ENCODE results near the gene FAM171A1.

Gene FAM171A1

GRCh38 chr10:15197911-15198310, 173.2 kb downstream of the FAM171A1 start:
- DNase-seq: no peak

DNA sequence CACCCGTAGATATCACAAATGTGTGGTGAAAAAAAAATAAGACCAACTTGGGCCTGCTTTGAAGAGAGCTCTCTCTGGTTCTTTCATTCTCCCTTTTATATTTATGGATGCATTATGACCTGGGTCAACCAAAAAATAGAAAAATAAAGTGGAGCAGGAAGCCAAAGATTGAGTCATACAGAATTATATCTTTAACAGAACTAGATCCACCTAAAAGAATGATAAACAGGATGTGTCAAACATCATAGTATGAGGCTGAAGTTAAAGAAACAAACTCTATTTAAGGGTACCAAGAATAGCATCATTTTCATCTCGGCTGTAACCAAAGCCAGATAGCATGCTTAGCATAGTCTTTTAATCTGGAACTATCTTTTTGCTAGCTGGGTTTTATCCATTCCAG, 173.8 kb downstream of the FAM171A1 start:
- DNase-seq: no peak

GRCh38 chr10:15196021-15196834, 174.9 kb downstream of the FAM171A1 start:
- DNase-seq: no peak

- no peak for DNase-seq
Measured at GRCh38 chr10:15189133-15189885, 181.8 kb downstream of the FAM171A1 start.

DNA sequence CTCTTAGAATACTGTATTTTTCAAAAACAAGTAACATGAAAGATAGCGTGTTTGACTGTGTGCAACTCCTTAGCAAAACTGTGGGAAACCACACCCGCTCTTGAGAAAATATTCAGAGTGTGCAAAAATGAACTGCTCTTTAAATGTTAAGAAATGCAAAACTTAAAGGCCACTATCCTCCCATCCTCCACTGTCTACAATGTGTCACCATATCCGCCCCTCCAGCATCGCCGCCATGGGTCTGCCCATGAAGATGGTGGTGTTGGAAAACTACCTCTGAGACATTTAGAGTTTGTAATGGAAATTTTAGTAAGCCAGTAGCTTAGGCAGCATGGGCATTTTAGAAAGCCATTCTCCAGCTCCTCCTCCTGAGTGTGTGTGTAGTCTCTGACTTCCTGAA, 182.5 kb downstream of the FAM171A1 start:
- no peak for DNase-seq

- DNase-seq: no peak
Measured at GRCh38 chr10:15183689-15184481, 187.2 kb downstream of the FAM171A1 start.

DNA sequence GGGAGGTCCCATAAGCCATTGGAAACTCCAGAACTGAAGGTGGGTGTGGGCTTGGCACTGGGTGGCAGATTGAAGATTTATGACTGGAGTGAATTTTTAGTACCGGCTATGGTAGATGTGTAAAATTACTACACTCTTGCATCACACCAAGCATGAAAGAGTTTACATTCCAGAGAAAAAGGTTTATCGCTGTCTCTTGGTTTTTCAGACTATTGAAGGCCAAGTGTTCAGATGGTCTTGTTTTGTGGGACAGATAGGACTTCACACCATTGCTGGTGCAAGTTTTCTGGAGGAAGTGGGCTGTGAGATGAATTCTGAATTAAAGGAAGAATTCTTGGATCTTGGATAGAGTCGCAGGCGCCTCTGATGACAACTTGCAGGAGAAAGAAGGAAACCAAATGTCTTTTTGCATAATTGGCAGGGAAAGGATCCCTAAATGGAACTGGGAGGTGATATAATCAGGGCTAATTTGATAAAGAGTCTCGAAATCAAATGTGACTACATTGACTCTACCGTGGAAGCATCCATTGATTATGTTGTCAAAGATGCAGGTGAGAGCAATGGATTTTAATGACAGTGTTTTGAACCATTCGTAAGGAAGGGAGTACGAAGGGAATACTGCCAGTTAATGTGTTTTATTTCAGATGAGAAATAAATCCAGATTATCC, 188.4 kb downstream of the FAM171A1 start:
- no peak for DNase-seq

GRCh38 chr10:15181576-15182156, 189.4 kb downstream of the FAM171A1 start:
- no peak for DNase-seq

DNA sequence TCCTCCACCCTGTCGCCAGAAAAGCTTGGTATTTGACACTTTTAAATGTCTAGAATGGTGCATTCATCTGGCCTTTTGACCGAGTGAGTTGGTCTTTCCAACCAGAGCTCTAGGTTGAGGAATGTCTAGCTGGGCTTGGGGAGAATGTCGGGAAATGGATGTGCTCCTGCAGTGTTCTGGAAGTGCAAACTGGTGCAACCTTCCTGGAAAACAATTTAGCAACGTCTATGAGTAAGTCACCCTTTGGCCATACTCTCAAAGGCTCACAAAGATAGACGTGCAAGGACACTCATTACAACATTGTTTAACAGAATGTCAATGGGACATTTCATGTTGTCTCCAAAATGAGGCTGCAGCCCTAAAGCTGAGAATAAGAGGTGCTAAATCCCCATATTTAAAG, 190.4 kb downstream of the FAM171A1 start:
- no peak for DNase-seq

DNA sequence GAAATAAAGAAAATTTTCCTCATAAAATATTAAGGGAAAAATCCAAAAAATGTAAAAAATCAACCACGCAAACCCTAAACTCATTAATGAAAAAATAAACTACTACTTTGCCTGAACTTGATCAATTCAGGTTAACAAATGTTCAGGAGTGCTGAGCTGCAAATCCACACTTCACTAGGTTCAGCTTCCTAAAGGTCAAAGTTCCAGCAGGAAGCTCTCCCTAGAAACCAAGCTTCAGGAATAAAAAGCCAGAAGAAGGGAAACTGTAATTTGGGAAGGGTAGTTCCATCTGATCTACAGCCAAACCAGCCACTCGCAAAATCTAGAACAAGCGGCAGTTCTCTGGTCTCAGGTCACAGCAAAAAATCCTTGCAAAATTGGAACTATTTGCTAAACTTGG, 194.8 kb downstream of the FAM171A1 start:
- DNase-seq: no peak

- no peak for DNase-seq
Measured at GRCh38 chr10:15175587-15175986, 195.5 kb downstream of the FAM171A1 start.

DNA sequence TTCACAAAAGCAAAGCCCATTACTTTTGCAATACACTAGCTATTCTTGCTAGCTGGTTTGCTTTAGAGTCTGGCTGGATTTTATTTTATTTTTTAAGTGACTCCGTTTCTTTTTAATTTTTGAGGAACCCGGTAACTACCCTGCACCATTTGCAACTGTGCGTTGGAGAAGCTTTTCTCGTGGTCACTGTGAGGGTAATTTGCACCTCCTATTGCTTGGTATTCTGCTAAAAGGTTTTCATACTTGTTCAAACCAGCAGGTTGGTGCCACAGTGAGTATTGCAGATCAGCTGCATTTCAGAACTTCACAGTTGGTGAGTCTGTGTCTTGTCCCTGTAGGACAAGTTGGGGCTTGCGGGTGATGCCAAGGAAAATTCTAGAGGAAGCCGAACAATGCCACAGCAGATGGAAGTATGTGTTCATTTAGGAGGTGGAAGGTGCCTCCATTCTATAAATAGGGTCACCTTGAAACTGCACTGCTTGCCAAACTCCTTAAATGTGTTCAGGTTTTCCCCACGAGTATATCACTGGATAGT, 198.7 kb downstream of the FAM171A1 start:
- DNase-seq: no peak

GRCh38 chr10:15169555-15170401, 201.3 kb downstream of the FAM171A1 start:
- no peak for DNase-seq

DNA sequence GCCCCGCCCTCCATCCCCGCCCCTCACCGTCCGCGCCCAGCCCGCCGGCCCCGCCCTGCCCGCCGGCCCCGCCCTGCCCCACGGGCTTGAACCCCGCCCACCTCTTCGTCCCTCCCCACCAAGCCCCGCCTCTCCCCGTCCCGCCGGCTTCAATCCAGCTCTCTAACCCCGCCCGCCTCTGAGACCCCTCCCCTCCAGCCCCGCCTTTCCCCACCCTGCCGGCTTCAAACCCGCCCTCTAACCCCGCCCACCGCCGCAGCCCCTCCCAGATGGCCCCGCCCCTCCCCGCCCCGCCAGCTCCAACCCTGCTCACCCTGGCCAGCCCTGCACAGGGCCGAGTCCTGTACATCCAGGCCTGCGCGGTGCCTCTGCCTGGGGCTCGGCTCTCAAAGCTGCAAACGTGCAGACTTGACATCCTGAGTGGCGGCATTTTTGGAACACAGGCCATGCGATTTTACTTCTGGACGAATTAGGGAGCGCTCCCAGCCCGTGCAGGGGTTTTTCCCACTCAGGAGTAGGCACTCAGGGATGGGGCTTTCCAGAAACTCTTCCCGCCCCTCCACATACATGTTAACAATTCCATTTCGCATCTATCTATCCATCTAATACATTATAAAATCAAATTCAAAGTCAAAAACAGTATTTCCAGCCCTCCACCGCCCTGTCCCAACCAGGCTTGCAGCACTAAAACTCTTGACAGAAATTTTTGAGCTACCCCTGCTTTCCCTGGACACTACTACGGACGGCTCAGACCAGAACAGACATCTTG, 202.1 kb downstream of the FAM171A1 start:
- DNase-seq: peak; percentile 8

GRCh38 chr10:15168291-15168785, 202.8 kb downstream of the FAM171A1 start, which contains the start of gene NMT2:
NMT2 (minus strand) TSS chr10:15168693; CDS start chr10:15168612, 81 bp downstream.
- DNase-seq: no peak

- DNase-seq: no peak
Measured at GRCh38 chr10:15167411-15168290, 203.4 kb downstream of the FAM171A1 start.

DNA sequence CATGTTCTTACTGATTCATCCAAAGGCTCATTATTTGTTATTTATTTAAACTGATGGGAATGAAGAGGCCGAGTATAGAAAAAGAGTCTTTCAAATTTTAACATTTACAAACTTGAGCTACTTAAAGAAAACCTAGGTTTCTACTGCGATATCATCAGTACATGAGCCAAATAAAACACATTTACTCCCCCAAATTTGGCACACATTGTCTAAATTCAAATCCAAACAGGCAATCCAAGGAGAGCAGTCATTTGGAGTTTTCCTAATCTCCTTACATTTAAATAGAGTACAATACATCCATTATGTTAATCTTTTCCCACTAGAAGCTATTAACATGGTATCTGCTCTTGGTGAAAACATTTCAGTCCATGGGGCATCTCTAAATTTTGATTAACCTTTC, 204.8 kb downstream of the FAM171A1 start:
- no peak for DNase-seq

DNA sequence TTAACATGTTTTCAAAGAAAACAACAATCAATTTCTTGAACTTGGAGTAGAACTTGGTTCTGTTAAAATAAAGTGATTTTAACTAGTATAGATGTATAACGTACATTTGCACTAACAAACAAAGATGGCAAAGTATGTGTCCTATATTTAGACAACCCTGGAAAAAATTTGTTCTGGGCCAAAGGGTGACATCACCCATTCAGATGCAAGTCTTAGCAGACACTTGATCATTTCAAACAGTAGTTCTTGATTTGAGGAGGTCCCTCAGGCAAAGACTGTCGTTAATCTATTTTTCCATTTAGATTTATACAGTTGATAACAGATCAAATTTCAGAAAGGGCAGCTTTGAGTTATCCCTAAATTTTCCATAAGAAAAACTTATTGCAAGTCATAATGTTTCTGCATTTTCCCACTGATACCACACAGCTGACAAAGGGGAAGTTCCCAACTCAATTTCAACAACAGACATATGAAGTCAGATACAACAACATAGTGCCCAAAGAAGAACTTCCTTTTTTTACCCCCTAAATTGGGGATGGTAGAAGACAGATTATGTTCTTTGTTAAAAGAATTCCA, 207.7 kb downstream of the FAM171A1 start:
- DNase-seq: no peak

Data from NCI-H2029 treated with DMSO at 0.1 percent for 48 hours (cell line).